Measurements from ENCODE around the gene HECW1.

Gene HECW1

DNA sequence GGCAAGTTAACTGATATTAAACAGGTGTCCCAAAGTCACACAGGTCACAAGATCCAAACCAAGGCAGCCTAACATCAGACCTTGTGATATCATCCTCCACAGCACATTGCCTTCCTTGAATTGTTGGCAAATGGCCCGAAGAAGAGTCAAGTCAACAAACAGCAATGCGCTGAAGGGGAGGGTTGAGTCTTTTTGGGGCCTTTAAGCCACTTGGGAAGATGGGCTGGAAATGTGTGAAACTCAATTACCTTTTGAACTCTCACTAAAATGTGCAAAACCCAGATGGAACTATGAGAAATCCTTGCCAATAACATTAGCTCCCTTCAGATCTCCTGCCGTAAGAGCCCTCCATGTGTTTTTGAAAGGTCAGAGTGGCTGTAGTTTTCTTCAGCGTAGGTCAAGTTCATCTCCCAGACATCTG lies 422.6 kb downstream of the HECW1 start:
- Histone ChIP-seq H3K27ac (no peak overlapping the region), H3K9me3 (no peaks in the 10 kb centered on the region), H3K36me3 (no peaks in the 10 kb centered on the region), H3K27me3 (no peaks in the 10 kb centered on the region), H3K4me1 (ENCODE audit: control insufficient read depth in 1 of 2, insufficient read depth in 1 of 2, low read depth in 1 of 2, low read length in 1 of 2) (no peaks in the 10 kb centered on the region), H3K4me3 (ENCODE audit: low read depth in 1 of 2, low read length in 1 of 2) (no peak overlapping the region)
- TF ChIP-seq, protein P1, sequence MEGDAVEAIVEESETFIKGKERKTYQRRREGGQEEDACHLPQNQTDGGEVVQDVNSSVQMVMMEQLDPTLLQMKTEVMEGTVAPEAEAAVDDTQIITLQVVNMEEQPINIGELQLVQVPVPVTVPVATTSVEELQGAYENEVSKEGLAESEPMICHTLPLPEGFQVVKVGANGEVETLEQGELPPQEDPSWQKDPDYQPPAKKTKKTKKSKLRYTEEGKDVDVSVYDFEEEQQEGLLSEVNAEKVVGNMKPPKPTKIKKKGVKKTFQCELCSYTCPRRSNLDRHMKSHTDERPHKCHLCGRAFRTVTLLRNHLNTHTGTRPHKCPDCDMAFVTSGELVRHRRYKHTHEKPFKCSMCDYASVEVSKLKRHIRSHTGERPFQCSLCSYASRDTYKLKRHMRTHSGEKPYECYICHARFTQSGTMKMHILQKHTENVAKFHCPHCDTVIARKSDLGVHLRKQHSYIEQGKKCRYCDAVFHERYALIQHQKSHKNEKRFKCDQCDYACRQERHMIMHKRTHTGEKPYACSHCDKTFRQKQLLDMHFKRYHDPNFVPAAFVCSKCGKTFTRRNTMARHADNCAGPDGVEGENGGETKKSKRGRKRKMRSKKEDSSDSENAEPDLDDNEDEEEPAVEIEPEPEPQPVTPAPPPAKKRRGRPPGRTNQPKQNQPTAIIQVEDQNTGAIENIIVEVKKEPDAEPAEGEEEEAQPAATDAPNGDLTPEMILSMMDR (IDR thresholded peaks at IDR 0.05) = no peak

- no peak overlapping the region for H3K27ac ChIP-seq
- H3K4me3 ChIP-seq (ENCODE audit: low read depth in 1 of 2, low read length in 1 of 2) = no peak overlapping the region
- no peaks in the 10 kb centered on the region for H3K4me1 ChIP-seq (ENCODE audit: control insufficient read depth in 1 of 2, insufficient read depth in 1 of 2, low read depth in 1 of 2, low read length in 1 of 2)
- TF ChIP-seq, protein P1 (IDR thresholded peaks at IDR 0.05) = no peak
- H3K9me3 ChIP-seq = no peaks in the 10 kb centered on the region
- H3K36me3 ChIP-seq = no peaks in the 10 kb centered on the region
- no peaks in the 10 kb centered on the region for H3K27me3 ChIP-seq
Observed at GRCh38 chr7:43535810-43536585, 423.6 kb downstream of the HECW1 start.

- TF ChIP-seq, protein P1 (IDR thresholded peaks at IDR 0.05) = no peak
- no peaks in the 10 kb centered on the region for H3K36me3 ChIP-seq
- H3K27me3 ChIP-seq = no peaks in the 10 kb centered on the region
- H3K27ac ChIP-seq = no peak overlapping the region
- no peak overlapping the region for H3K4me3 ChIP-seq (ENCODE audit: low read depth in 1 of 2, low read length in 1 of 2)
- H3K4me1 ChIP-seq (ENCODE audit: control insufficient read depth in 1 of 2, insufficient read depth in 1 of 2, low read depth in 1 of 2, low read length in 1 of 2) = no peaks in the 10 kb centered on the region
- H3K9me3 ChIP-seq = no peaks in the 10 kb centered on the region
Observed at GRCh38 chr7:43536773-43537172, 424.3 kb downstream of the HECW1 start.

DNA sequence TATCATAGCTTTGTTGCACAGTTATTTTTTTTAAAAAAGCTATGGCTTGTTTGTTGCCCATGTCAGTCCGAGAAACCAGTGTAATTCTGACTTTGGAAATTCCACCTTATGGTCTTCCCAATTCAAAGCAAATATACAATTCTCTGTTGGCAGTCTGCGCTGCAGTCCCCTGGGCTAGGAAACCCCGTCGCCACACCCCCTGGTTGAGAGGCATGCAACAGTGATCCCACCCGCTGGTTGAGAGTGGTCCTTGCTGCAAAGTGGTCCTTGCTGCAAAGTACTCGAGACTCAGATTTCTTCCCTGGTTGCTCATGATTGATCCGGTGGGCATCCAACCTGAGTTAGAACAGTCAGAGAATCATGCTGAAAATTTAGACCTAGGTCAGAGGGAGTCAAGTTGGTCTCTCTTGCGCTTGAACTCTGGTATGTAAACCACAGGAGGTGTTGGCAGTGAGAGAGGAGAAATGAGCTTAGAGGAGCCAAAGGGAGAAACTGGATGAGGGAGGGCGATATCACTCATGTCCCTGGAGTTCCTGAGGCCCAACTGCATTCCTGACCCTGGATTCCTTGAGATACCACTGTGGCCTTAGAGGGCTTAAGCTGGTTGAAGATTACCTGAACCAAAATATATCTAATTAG lies 425.4 kb downstream of the HECW1 start:
- Histone ChIP-seq H3K9me3 (no peaks in the 10 kb centered on the region), H3K4me1 (ENCODE audit: control insufficient read depth in 1 of 2, insufficient read depth in 1 of 2, low read depth in 1 of 2, low read length in 1 of 2) (no peaks in the 10 kb centered on the region), H3K27me3 (no peaks in the 10 kb centered on the region), H3K27ac (no peak overlapping the region), H3K36me3 (no peaks in the 10 kb centered on the region), H3K4me3 (ENCODE audit: low read depth in 1 of 2, low read length in 1 of 2) (no peak overlapping the region)
- TF ChIP-seq, protein P1 (IDR thresholded peaks at IDR 0.05) = no peak

GRCh38 chr7:43538404-43538771 lies 425.9 kb downstream of the HECW1 start:
- Histone ChIP-seq H3K27me3 (no peaks in the 10 kb centered on the region), H3K4me3 (ENCODE audit: low read depth in 1 of 2, low read length in 1 of 2) (no peak overlapping the region), H3K36me3 (no peaks in the 10 kb centered on the region), H3K4me1 (ENCODE audit: control insufficient read depth in 1 of 2, insufficient read depth in 1 of 2, low read depth in 1 of 2, low read length in 1 of 2) (no peaks in the 10 kb centered on the region), H3K9me3 (no peaks in the 10 kb centered on the region), H3K27ac (no peak overlapping the region)
- TF ChIP-seq, protein P1 (IDR thresholded peaks at IDR 0.05) = no peak
